HepG2 (cell line): Measurements from ENCODE around the gene ICE2. TPM values are rescaled to one million over a fixed set of nuclear protein-coding genes. Genes with fewer than 3 reads are reported as not detected.

Experiments used
- BCL6 ChIP-seq: IDR thresholded peaks from 2 replicates; pipeline ENCODE4 v1.6.1; 2016; ENCODE audit warnings: missing genetic modification reagents, missing compliant biosample characterization
- GATA4 ChIP-seq: sonication (generic); IDR thresholded peaks from 2 replicates; pipeline ENCODE4 v1.6.1; 2016; ENCODE audit warnings: antibody characterized with exemption, low read depth, borderline replicate concordance
- GLI4 ChIP-seq: sonication (generic); formaldehyde crosslinking; IDR thresholded peaks from 2 replicates; pipeline ENCODE4 v1.5.1; 2020; ENCODE audit warnings: missing genetic modification reagents, mild to moderate bottlenecking, moderate library complexity, borderline replicate concordance
- HMG20A ChIP-seq: IDR thresholded peaks from 2 replicates; pipeline ENCODE4 v1.6.1; 2016; ENCODE audit warnings: borderline replicate concordance
- IRX3 ChIP-seq: sonication (generic); formaldehyde crosslinking; IDR thresholded peaks from 2 replicates; pipeline ENCODE4 v1.8.1; 2023; ENCODE audit warnings: mild to moderate bottlenecking, low read depth, missing genetic modification reagents, borderline replicate concordance
- MAFF ChIP-seq: IDR thresholded peaks from 2 replicates; pipeline ENCODE4 v1.6.1; 2011; ENCODE audit warnings: low read depth, low read length, improper control_type of control experiment
- NAIF1 ChIP-seq: sonication (generic); formaldehyde crosslinking; IDR thresholded peaks from 2 replicates; pipeline ENCODE4 v1.5.0; 2020; ENCODE audit warnings: mild to moderate bottlenecking, missing genetic modification reagents, borderline replicate concordance
- NCOR1 ChIP-seq: fragments of 200-600 bp; sonication (generic); IDR thresholded peaks from 2 replicates; pipeline ENCODE4 v1.7.0; 2017; ENCODE audit warnings: antibody characterized with exemption, low read length, borderline replicate concordance
- NR2F1 ChIP-seq, 2 experiments: fragments of 450-650 bp in 1 of 2; formaldehyde crosslinking in 1 of 2; IDR thresholded peaks; 2 replicates each; pipeline versions ENCODE4 v1.5.0 to v1.6.1; 2016 to 2020; ENCODE audit warnings: mild to moderate bottlenecking in 1 of 2, missing compliant biosample characterization in 1 of 2, missing genetic modification reagents in 1 of 2, moderate library complexity in 1 of 2
- PCBP1 ChIP-seq: fragments of 200-400 bp; formaldehyde crosslinking; IDR thresholded peaks from 2 replicates; pipeline ENCODE4 v1.6.1; 2017; ENCODE audit warnings: mild to moderate bottlenecking, low read depth, low read length, borderline replicate concordance
- RBM39 ChIP-seq: fragments of 200-400 bp; formaldehyde crosslinking; IDR thresholded peaks from one replicate; pipeline ENCODE4 v1.6.1; 2018; ENCODE audit warnings: antibody characterized with exemption, mild to moderate bottlenecking, low read depth, low read length; ENCODE audit not compliant: poor library complexity, severe bottlenecking
- THYN1 ChIP-seq: sonication (generic); formaldehyde crosslinking; IDR thresholded peaks from 2 replicates; pipeline ENCODE4 v1.8.1; 2023; ENCODE audit warnings: low read depth, mild to moderate bottlenecking, moderate library complexity, missing genetic modification reagents, borderline replicate concordance
- ZNF225 ChIP-seq: sonication (generic); formaldehyde crosslinking; IDR thresholded peaks from 2 replicates; pipeline ENCODE4 v1.4.0; 2020; ENCODE audit warnings: mild to moderate bottlenecking, missing genetic modification reagents
- ZNF556 ChIP-seq: sonication (generic); formaldehyde crosslinking; IDR thresholded peaks from 2 replicates; pipeline ENCODE4 v1.4.0; 2020; ENCODE audit warnings: mild to moderate bottlenecking, missing genetic modification reagents, borderline replicate concordance
- ZNF7 ChIP-seq: IDR thresholded peaks from 2 replicates; pipeline ENCODE4 v1.6.1; 2016; ENCODE audit warnings: missing biosample characterization, missing genetic modification reagents
- ZNF75D ChIP-seq: sonication (generic); formaldehyde crosslinking; IDR thresholded peaks from 2 replicates; pipeline ENCODE4 v1.8.1; 2023; ENCODE audit warnings: missing genetic modification reagents, mild to moderate bottlenecking, borderline replicate concordance
- ZNF777 ChIP-seq: sonication (generic); formaldehyde crosslinking; IDR thresholded peaks from 2 replicates; pipeline ENCODE4 v1.4.0; 2020; ENCODE audit warnings: missing genetic modification reagents
- ZSCAN31 ChIP-seq: sonication (generic); formaldehyde crosslinking; IDR thresholded peaks from 2 replicates; pipeline ENCODE4 v1.5.0; 2020; ENCODE audit warnings: low read depth, mild to moderate bottlenecking, missing genetic modification reagents
- polyA plus RNA-seq, 8 experiments: library from polyadenylated mRNA; depleted of rRNA in 3 of 8; stranded (reverse) in 7 of 8; unstranded in 1 of 8; fragments of >200 nt; fragmentation: Illumina TruSeq in 4 of 8; extraction: Trizol in 4 of 8; gene quantifications; 2 replicates each; pipeline versions ENCODE4 v1.2.1 to v1.2.3, GENCODE V29; 2011 to 2016; ENCODE audit warnings: low read depth in 4 of 8, missing spikeins in 1 of 8, mixed read lengths in 1 of 8; ENCODE audit not compliant: insufficient read depth in 1 of 8
- total RNA-seq, 5 experiments: library from RNA; depleted of rRNA; stranded (reverse); fragments of >200 nt; fragmentation: Illumina TruSeq; extraction: Trizol; gene quantifications; 2 replicates each; pipeline ENCODE4 v1.2.3, GENCODE V29; 2016; ENCODE audit warnings: low read depth in 1 of 5
- TF ChIP-seq, protein P1 (sequence below): sonication (generic); formaldehyde crosslinking; IDR thresholded peaks from 2 replicates; pipeline ENCODE4 v1.4.0; 2020; ENCODE audit warnings: missing genetic modification reagents
- TF ChIP-seq, protein P2 (sequence below): sonication (generic); formaldehyde crosslinking; IDR thresholded peaks from 2 replicates; pipeline ENCODE4 v1.8.0; 2022; ENCODE audit warnings: missing genetic modification reagents, mild to moderate bottlenecking, inconsistent platforms, borderline replicate concordance
- TF ChIP-seq, protein P3 (sequence below): fragments of 450-650 bp; IDR thresholded peaks from 2 replicates; pipeline ENCODE4 v1.6.1; 2016
- TF ChIP-seq, protein P4 (sequence below): sonication (generic); formaldehyde crosslinking; IDR thresholded peaks from 2 replicates; pipeline ENCODE4 v1.5.1; 2020; ENCODE audit warnings: mild to moderate bottlenecking, missing genetic modification reagents, moderate library complexity
- TF ChIP-seq, protein P5 (sequence below): sonication (generic); formaldehyde crosslinking; IDR thresholded peaks from 2 replicates; pipeline ENCODE4 v1.4.0; 2020; ENCODE audit warnings: low read depth, mild to moderate bottlenecking, missing genetic modification reagents

The ICE2 gene
- total and polyA plus RNA-seq, 2 of the 13 experiments (the other 11 are each of a cell fraction or from before 2014, with no cell fraction given): 24.8 to 26.4 TPM

DNA sequence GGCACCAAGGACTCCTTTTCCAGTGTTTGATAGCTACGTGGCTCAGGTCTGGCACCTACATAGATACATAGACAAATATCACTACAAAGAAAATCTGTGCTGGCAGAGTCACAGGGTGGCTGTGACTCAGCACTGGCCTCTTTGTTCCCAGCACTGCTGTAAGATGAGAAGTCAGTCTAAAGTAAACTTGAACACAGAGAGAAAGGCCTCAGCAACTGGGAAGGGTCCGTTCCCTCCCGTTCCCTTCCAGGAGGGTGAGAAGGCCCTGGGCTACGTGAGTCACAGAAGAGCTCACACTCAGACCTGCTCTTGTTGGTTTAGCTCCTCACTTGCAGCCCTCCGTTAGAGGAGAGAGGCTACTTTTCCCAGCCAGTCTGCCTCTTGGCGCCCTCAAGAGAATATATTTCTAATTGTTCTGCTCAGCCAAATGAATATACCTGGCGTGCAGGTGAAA lies 104.3 kb downstream of the ICE2 start (continued):
- TF ChIP-seq, protein P1, sequence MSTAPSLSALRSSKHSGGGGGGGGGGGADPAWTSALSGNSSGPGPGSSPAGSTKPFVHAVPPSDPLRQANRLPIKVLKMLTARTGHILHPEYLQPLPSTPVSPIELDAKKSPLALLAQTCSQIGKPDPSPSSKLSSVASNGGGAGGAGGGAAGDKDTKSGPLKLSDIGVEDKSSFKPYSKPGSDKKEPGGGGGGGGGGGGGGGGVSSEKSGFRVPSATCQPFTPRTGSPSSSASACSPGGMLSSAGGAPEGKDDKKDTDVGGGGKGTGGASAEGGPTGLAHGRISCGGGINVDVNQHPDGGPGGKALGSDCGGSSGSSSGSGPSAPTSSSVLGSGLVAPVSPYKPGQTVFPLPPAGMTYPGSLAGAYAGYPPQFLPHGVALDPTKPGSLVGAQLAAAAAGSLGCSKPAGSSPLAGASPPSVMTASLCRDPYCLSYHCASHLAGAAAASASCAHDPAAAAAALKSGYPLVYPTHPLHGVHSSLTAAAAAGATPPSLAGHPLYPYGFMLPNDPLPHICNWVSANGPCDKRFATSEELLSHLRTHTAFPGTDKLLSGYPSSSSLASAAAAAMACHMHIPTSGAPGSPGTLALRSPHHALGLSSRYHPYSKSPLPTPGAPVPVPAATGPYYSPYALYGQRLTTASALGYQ (CRISPR knock-in tag): peak; percentile 69; the same call in 1 of the 2 replicates
- TF ChIP-seq RBM39 (no peak), ZNF75D (no peak), HMG20A (CRISPR knock-in tag) (peak; percentile 96; the same call in 1 of the 2 replicates), ZNF225 (no peak), ZNF556 (CRISPR knock-in tag) (no peak), MAFF (peak; percentile 71), NCOR1 (peak; percentile 50; the same call in 1 of the 2 replicates), THYN1 (CRISPR knock-in tag) (no peak), NAIF1 (CRISPR knock-in tag) (no peak), ZNF7 (no peak), ZSCAN31 (no peak; the same call in 1 of the 2 replicates), IRX3 (CRISPR knock-in tag) (no peak), ZNF777 (no peak), GLI4 (CRISPR knock-in tag) (no peak), GATA4 (no peak), NR2F1 (CRISPR knock-in tag; IDR thresholded peaks at IDR 0.05) (peak in 1 of 2 experiments; percentile 30; a peak in 1 of 4 replicates), PCBP1 (no peak), BCL6 (peak; percentile 78)
- TF ChIP-seq, protein P2, sequence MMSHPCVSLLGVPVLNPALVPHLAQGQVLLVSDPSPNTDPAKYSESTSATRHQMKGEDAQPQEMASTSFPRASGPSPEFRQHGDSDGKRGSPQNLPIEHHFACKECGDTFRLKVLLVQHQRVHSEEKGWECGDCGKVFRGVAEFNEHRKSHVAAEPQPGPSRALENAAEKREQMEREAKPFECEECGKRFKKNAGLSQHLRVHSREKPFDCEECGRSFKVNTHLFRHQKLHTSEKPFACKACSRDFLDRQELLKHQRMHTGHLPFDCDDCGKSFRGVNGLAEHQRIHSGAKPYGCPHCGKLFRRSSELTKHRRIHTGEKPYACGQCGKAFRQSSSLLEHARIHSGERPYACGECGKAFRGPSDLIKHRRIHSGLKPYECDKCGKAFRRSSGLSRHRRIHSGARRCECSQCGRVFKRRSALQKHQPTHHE (CRISPR knock-in tag): no peak
- TF ChIP-seq, protein P3, sequence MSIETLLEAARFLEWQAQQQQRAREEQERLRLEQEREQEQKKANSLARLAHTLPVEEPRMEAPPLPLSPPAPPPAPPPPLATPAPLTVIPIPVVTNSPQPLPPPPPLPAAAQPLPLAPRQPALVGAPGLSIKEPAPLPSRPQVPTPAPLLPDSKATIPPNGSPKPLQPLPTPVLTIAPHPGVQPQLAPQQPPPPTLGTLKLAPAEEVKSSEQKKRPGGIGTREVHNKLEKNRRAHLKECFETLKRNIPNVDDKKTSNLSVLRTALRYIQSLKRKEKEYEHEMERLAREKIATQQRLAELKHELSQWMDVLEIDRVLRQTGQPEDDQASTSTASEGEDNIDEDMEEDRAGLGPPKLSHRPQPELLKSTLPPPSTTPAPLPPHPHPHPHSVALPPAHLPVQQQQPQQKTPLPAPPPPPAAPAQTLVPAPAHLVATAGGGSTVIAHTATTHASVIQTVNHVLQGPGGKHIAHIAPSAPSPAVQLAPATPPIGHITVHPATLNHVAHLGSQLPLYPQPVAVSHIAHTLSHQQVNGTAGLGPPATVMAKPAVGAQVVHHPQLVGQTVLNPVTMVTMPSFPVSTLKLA: no peak
- TF ChIP-seq, protein P4, sequence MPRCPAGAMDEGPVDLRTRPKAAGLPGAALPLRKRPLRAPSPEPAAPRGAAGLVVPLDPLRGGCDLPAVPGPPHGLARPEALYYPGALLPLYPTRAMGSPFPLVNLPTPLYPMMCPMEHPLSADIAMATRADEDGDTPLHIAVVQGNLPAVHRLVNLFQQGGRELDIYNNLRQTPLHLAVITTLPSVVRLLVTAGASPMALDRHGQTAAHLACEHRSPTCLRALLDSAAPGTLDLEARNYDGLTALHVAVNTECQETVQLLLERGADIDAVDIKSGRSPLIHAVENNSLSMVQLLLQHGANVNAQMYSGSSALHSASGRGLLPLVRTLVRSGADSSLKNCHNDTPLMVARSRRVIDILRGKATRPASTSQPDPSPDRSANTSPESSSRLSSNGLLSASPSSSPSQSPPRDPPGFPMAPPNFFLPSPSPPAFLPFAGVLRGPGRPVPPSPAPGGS: no peak
- TF ChIP-seq, protein P5, sequence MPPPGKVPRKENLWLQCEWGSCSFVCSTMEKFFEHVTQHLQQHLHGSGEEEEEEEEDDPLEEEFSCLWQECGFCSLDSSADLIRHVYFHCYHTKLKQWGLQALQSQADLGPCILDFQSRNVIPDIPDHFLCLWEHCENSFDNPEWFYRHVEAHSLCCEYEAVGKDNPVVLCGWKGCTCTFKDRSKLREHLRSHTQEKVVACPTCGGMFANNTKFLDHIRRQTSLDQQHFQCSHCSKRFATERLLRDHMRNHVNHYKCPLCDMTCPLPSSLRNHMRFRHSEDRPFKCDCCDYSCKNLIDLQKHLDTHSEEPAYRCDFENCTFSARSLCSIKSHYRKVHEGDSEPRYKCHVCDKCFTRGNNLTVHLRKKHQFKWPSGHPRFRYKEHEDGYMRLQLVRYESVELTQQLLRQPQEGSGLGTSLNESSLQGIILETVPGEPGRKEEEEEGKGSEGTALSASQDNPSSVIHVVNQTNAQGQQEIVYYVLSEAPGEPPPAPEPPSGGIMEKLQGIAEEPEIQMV: 0 out of 2 replicates have a peak, but pooled peaks have one; percentile 29
